K562 (cell line): Measurements from ENCODE around the gene BRSK1. TPM values are rescaled to one million over a fixed set of nuclear protein-coding genes. Genes with fewer than 3 reads are reported as not detected.

ENCODE experiments used
- ATAC-seq: fragments of 200-7000 bp; cut with Tn5 transposase; 3 replicates; pipeline ENCODE4 v1.9.1; 2020; ENCODE audit warnings: moderate library complexity
- BruUV-seq: library from RNA; stranded (reverse); fragments of 400-500 nt; replicated peaks from 2 replicates; lab custom pipeline; 2021; lab: Mats Ljungman, UMichigan
- CTCF ChIA-PET: fragments of 300-600 bp; formaldehyde crosslinking; extraction: SDS; loops from one replicate; lab custom pipeline; 2021; ENCODE audit warnings: low intra/inter-chr PET ratio; lab: Yijun Ruan, JAX
- POLR2A ChIA-PET: fragments of 300-600, 350-650 bp; sonication (Branson Sonifier 250); formaldehyde crosslinking; extraction: SDS; loops from one replicate; lab custom pipeline; 2021; ENCODE audit warnings: antibody characterized with exemption, inconsistent platforms; lab: Yijun Ruan, JAX
- DNase-seq, 4 experiments: peaks; one replicate each; pipeline versions ENCODE4 v3.0.0 to v3.0.0-alpha.2; 2011 to 2018; ENCODE audit warnings: low spot score in 3 of 4, mixed read lengths in 3 of 4; ENCODE audit errors: extremely low read depth in 1 of 4
- FAIRE-seq: peaks from 2 replicates; lab custom pipeline; 2011; peaks lifted over from hg19 to GRCh38; lab: Jason Lieb, UNC
- H2AFZ ChIP-seq: 2 replicates; pipeline ENCODE4 v1.6.0; 2011; ENCODE audit warnings: low read depth, low read length, control low read depth, inconsistent platforms
- H3K27ac ChIP-seq: fragments of 200-600 bp; 3 replicates; pipeline ENCODE4 v1.8.0; 2011; ENCODE audit warnings: low read depth, mild to moderate bottlenecking, control low read depth, inconsistent platforms, low read length, moderate library complexity, mixed read lengths; ENCODE audit errors: extremely low read depth
- H3K27me3 ChIP-seq, 2 experiments: fragments of 300-600 bp in 1 of 2; 2 replicates in 1 of 2; 3 replicates in 1 of 2; pipeline versions ENCODE4 v1.6.0 to v1.8.0; 2011; ENCODE audit warnings: inconsistent platforms in 2 of 2, low read length in 2 of 2, mild to moderate bottlenecking in 1 of 2, mixed read lengths in 1 of 2, moderate library complexity in 1 of 2; ENCODE audit not compliant: control insufficient read depth in 2 of 2, insufficient read depth in 2 of 2
- H3K36me3 ChIP-seq: fragments of 300-600 bp; 3 replicates; pipeline ENCODE4 v1.8.0; 2011; ENCODE audit warnings: mild to moderate bottlenecking, low read length, inconsistent platforms; ENCODE audit not compliant: control insufficient read depth, insufficient read depth
- H3K4me1 ChIP-seq, 2 experiments: fragments of 200-600 bp in 1 of 2; replicated peaks in 1 of 2; 2 replicates in 1 of 2; 3 replicates in 1 of 2; pipeline versions ENCODE4 v1.5.1 to v1.8.0; 2011; ENCODE audit warnings: inconsistent platforms in 2 of 2, low read length in 2 of 2, mild to moderate bottlenecking in 1 of 2, mixed read lengths in 1 of 2, moderate library complexity in 1 of 2; ENCODE audit not compliant: control insufficient read depth in 2 of 2, insufficient read depth in 2 of 2
- H3K4me2 ChIP-seq: 2 replicates; pipeline ENCODE4 v1.6.1; 2011; ENCODE audit warnings: low read length, control low read depth, inconsistent platforms, mixed read lengths; ENCODE audit not compliant: insufficient read depth
- H3K4me3 ChIP-seq: fragments of 200-600 bp; sonication (generic), shearing (Covaris generic); 2 replicates; pipeline ENCODE4 v1.5.1; 2016; ENCODE audit warnings: control low read depth, inconsistent platforms
- H3K79me2 ChIP-seq: fragments of 200-600 bp; 3 replicates; pipeline ENCODE4 v1.8.0; 2011; ENCODE audit warnings: low read length, inconsistent platforms; ENCODE audit not compliant: control insufficient read depth, insufficient read depth
- H3K9ac ChIP-seq, 2 experiments: 2 replicates each; pipeline versions ENCODE4 v1.6.0 to v1.6.1; 2011; ENCODE audit warnings: low read depth in 2 of 2, low read length in 2 of 2, control low read depth in 1 of 2, inconsistent platforms in 1 of 2, mild to moderate bottlenecking in 1 of 2, mixed read lengths in 1 of 2; ENCODE audit not compliant: insufficient read depth in 1 of 2
- H3K9me1 ChIP-seq: one replicate; pipeline ENCODE4 v1.6.0; 2011; ENCODE audit warnings: inconsistent platforms, mild to moderate bottlenecking, low read length, moderate library complexity; ENCODE audit not compliant: control insufficient read depth, insufficient read depth
- H3K9me3 ChIP-seq: replicated peaks from 2 replicates; pipeline ENCODE4 v1.5.1; 2011; ENCODE audit warnings: low read depth, low read length, inconsistent platforms; ENCODE audit not compliant: control insufficient read depth, insufficient read depth
- H4K20me1 ChIP-seq: replicated peaks from 2 replicates; pipeline ENCODE4 v1.6.1; 2011; ENCODE audit warnings: low read length, inconsistent platforms, mixed read lengths; ENCODE audit not compliant: control insufficient read depth, insufficient read depth
- KLF6 ChIP-seq: fragments of 250-450 bp; sonication (Bioruptor Pico); IDR thresholded peaks from 2 replicates; pipeline ENCODE4 v1.4.0; 2020; ENCODE audit warnings: mild to moderate bottlenecking, moderate library complexity, borderline replicate concordance
- MECOM ChIP-seq: fragments of 250-450 bp; sonication (Bioruptor Pico); IDR thresholded peaks from 2 replicates; pipeline ENCODE4 v1.8.0; 2022; ENCODE audit warnings: inconsistent platforms
- PML ChIP-seq: IDR thresholded peaks from 2 replicates; pipeline ENCODE4 v1.6.1; 2012; ENCODE audit warnings: low read length, inconsistent platforms
- POLR2AphosphoS2 ChIP-seq: IDR thresholded peaks from 2 replicates; pipeline ENCODE4 v1.6.1; 2012; ENCODE audit warnings: low read length, improper control_type of control experiment
- POLR2G ChIP-seq: fragments of 200-400 bp; formaldehyde crosslinking; IDR thresholded peaks from 2 replicates; pipeline ENCODE4 v1.6.1; 2017; ENCODE audit warnings: low read depth, mild to moderate bottlenecking, antibody characterized with exemption, low read length, moderate library complexity
- RBFOX2 ChIP-seq: fragments of 200-400 bp; formaldehyde crosslinking; IDR thresholded peaks from 2 replicates; pipeline ENCODE4 v1.6.1; 2017; ENCODE audit warnings: low read depth, mild to moderate bottlenecking, low read length, moderate library complexity
- ZNF124 ChIP-seq: sonication (generic); formaldehyde crosslinking; IDR thresholded peaks from 2 replicates; pipeline ENCODE4 v1.8.1; 2022; ENCODE audit warnings: missing genetic modification reagents
- ZNF212 ChIP-seq: fragments of 450-650 bp; formaldehyde crosslinking; IDR thresholded peaks from 2 replicates; pipeline ENCODE4 v1.4.0; 2020; ENCODE audit warnings: mild to moderate bottlenecking
- ZNF644 ChIP-seq: fragments of 200-800 bp; sonication (Bioruptor generic); IDR thresholded peaks from 2 replicates; pipeline ENCODE4 v1.6.1; 2016; ENCODE audit warnings: low read depth, missing genetic modification characterization, missing compliant biosample characterization
- ZNF717 ChIP-seq: fragments of 250-450 bp; sonication (Bioruptor Pico); IDR thresholded peaks from 2 replicates; pipeline ENCODE4 v1.5.0; 2021
- ZNF77 ChIP-seq: fragments of 250-450 bp; sonication (Bioruptor Pico); IDR thresholded peaks from 2 replicates; pipeline ENCODE4 v1.5.0; 2020
- WGBS: fragments of 100-300 bp; shearing (Covaris generic); methylation state at CpG from one replicate; pipeline ENCODE4 v1.1.6; 2016; ENCODE audit warnings: low coverage, mixed read lengths; ENCODE audit not compliant: insufficient coverage; ENCODE audit errors: missing lambda C conversion rate; 5-methylcytosine and 5-hydroxymethylcytosine counted together
- in situ Hi-C: fragments of 300-500 bp; cut with MboI; formaldehyde crosslinking; loops from 4 replicates; pipeline ENCODE4 v1.15.0; 2018; ENCODE audit warnings: inconsistent platforms, mixed read lengths
- intact Hi-C: fragments of 100-400 bp; cut with micrococcal nuclease; formaldehyde crosslinking; loops from 2 replicates; pipeline ENCODE4 v1.14.2; 2022
- polyA plus RNA-seq, 8 experiments: library from polyadenylated mRNA; depleted of rRNA in 4 of 8; stranded (reverse) in 5 of 8; unstranded in 3 of 8; fragments of >200 nt; fragmentation: Nextera tagmentation in 2 of 8; fragmentation: Illumina TruSeq in 1 of 8; extraction: Ambion mirVana in 2 of 8; extraction: Trizol in 1 of 8; gene quantifications; 2 replicates each; pipeline versions ENCODE4 v1.2.1 to v1.2.3, GENCODE V29; 2011 to 2014; ENCODE audit warnings: inconsistent platforms in 1 of 8, missing spikeins in 1 of 8
- total RNA-seq, 7 experiments: library from RNA; depleted of rRNA in 6 of 7; stranded (reverse); fragments of >200 nt in 6 of 7; fragmentation: Illumina TruSeq in 2 of 7; extraction: Trizol in 2 of 7; gene quantifications; 2 replicates each; pipeline versions ENCODE4 v1.2.1 to v1.2.3, GENCODE V29; 2011 to 2021; ENCODE audit warnings: low replicate concordance in 1 of 7
- TF ChIP-seq, protein P1 (sequence below): fragments of 250-450 bp; sonication (Bioruptor Pico); IDR thresholded peaks from 2 replicates; pipeline ENCODE4 v1.5.0; 2021
- TF ChIP-seq, protein P2 (sequence below): sonication (generic); formaldehyde crosslinking; IDR thresholded peaks from 2 replicates; pipeline ENCODE4 v1.8.0; 2022; ENCODE audit warnings: missing genetic modification reagents, mild to moderate bottlenecking, moderate library complexity, borderline replicate concordance
- TF ChIP-seq, protein P3 (sequence below): fragments of 450-650 bp; conservative IDR thresholded peaks from 2 replicates; pipeline ENCODE4 v1.6.1; 2016; ENCODE audit warnings: missing genetic modification characterization, low read depth, mild to moderate bottlenecking, missing compliant biosample characterization, moderate library complexity
- TF ChIP-seq, protein P4 (sequence below): fragments of 450-650 bp; IDR thresholded peaks from 2 replicates; pipeline ENCODE4 v1.6.1; 2016; ENCODE audit warnings: missing biosample characterization, missing genetic modification characterization

Gene BRSK1
- total and polyA plus RNA-seq, 9 of the 15 experiments (the other 6 are each of a cell fraction or from before 2014, with no cell fraction given) = 1.7 to 9.3 (median 3.8) TPM; not detected in 2

DNA sequence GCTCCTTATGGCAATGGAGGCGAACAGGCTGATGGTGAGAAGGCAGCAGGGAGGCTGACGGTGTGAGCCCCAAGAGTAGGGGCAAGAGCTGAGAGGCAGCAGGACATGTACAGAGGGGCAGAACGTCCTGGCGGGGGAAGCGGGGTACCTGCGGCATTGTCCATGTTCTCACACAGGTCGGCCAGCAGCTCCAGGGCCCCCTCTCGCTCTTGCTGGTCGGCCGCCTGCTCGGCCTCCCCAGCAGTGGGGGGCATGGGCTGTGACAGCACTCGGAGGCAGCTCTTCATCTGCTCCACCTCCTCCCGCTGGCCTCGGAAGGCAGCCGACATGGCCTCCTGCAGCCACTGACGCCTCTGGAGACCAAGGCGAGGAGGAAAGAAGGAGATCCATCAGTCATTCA lies 6.3 kb upstream of the BRSK1 start:
- DNase-seq = no peak
- peaks cover 19% of the 10 kb centered on the region in 2 experiments for H3K4me1 ChIP-seq
- no peaks in the 10 kb centered on the region for H3K9me1 ChIP-seq
- BruUV-seq = no TSS peak
- no peaks in the 10 kb centered on the region for H4K20me1 ChIP-seq
- CTCF ChIA-PET = no interaction called here
- H3K4me2 ChIP-seq = no peak overlapping the region
- FAIRE-seq = no peak
- ATAC-seq = no peak
- H3K36me3 ChIP-seq = peaks cover 34% of the 10 kb centered on the region; the same call in 2 of the 3 replicates
- in situ Hi-C loops = no loop called here
- H3K4me3 ChIP-seq = no peak overlapping the region
- no peak overlapping the region; the same call in 2 of the 3 replicates for H3K27ac ChIP-seq
- no peak for TF ChIP-seq ZNF644 (tag)
- no peak for TF ChIP-seq ZNF717 (CRISPR knock-in tag)
- TF ChIP-seq MECOM (CRISPR knock-in tag) = no peak
- TF ChIP-seq, protein P1, sequence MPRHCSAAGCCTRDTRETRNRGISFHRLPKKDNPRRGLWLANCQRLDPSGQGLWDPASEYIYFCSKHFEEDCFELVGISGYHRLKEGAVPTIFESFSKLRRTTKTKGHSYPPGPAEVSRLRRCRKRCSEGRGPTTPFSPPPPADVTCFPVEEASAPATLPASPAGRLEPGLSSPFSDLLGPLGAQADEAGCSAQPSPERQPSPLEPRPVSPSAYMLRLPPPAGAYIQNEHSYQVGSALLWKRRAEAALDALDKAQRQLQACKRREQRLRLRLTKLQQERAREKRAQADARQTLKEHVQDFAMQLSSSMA (CRISPR knock-in tag) = no peak
- 0 out of 2 replicates have a peak, but pooled peaks have one; percentile 16 for TF ChIP-seq RBFOX2
- TF ChIP-seq PML = no peak
- TF ChIP-seq, protein P2, sequence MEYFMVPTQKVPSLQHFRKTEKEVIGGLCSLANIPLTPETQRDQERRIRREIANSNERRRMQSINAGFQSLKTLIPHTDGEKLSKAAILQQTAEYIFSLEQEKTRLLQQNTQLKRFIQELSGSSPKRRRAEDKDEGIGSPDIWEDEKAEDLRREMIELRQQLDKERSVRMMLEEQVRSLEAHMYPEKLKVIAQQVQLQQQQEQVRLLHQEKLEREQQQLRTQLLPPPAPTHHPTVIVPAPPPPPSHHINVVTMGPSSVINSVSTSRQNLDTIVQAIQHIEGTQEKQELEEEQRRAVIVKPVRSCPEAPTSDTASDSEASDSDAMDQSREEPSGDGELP (CRISPR knock-in tag) = no peak
- TF ChIP-seq, protein P3, sequence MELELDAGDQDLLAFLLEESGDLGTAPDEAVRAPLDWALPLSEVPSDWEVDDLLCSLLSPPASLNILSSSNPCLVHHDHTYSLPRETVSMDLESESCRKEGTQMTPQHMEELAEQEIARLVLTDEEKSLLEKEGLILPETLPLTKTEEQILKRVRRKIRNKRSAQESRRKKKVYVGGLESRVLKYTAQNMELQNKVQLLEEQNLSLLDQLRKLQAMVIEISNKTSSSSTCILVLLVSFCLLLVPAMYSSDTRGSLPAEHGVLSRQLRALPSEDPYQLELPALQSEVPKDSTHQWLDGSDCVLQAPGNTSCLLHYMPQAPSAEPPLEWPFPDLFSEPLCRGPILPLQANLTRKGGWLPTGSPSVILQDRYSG = no peak
- no peak for TF ChIP-seq KLF6 (CRISPR knock-in tag)
- 0 out of 2 replicates have a peak, but pooled peaks have one; percentile 25 for TF ChIP-seq POLR2G
- no peak for TF ChIP-seq ZNF212 (CRISPR knock-in tag)
- TF ChIP-seq POLR2AphosphoS2 = no peak
- TF ChIP-seq, protein P4, sequence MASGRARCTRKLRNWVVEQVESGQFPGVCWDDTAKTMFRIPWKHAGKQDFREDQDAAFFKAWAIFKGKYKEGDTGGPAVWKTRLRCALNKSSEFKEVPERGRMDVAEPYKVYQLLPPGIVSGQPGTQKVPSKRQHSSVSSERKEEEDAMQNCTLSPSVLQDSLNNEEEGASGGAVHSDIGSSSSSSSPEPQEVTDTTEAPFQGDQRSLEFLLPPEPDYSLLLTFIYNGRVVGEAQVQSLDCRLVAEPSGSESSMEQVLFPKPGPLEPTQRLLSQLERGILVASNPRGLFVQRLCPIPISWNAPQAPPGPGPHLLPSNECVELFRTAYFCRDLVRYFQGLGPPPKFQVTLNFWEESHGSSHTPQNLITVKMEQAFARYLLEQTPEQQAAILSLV (tag) = no peak
- no peak for TF ChIP-seq ZNF77 (CRISPR knock-in tag)
- TF ChIP-seq ZNF124 (CRISPR knock-in tag) = no peak
- TF ChIP-seq, all 486 proteins: peak for 2
- POLR2A ChIA-PET = interaction anchor here (0.6 to 2.0 kb wide), 5 partner anchors 16 to 167 kb away, joined by 3 to 8 read pairs (median 3); no protein-coding TSS in a partner anchor
- Histone ChIP-seq H3K9ac (peak overlapping the region in 1 of 2 experiments; percentile 68; a peak in 1 of 4 replicates), H3K79me2 (peaks cover 12% of the 10 kb centered on the region), H2AFZ (no peak overlapping the region), H3K27me3 (no peaks in the 10 kb centered on the region), H3K9me3 (no peaks in the 10 kb centered on the region)
- intact Hi-C loops = no loop called here
- 95% methylated on average over 13 of the region's 17 CpGs for WGBS
